SK-N-SH (cell line): ENCODE measurements around the gene MSTO1. TPM values are rescaled to one million over a fixed set of nuclear protein-coding genes. Genes with fewer than 3 reads are reported as not detected.

Experiments
- FOSL2 ChIP-seq: IDR thresholded peaks from 2 replicates; pipeline ENCODE4 v1.4.0; 2012; ENCODE audit warnings: low read depth, mild to moderate bottlenecking, moderate library complexity, borderline replicate concordance
- FOXJ3 ChIP-seq: sonication (generic); formaldehyde crosslinking; IDR thresholded peaks from 2 replicates; pipeline ENCODE4 v1.5.1; 2020; ENCODE audit warnings: mild to moderate bottlenecking, missing genetic modification reagents
- JUND ChIP-seq: IDR thresholded peaks from 2 replicates; pipeline ENCODE4 v1.4.0; 2012
- NRF1 ChIP-seq: IDR thresholded peaks from 2 replicates; pipeline ENCODE4 v1.6.1; 2012; ENCODE audit warnings: low read depth, mild to moderate bottlenecking, low read length
- RCOR1 ChIP-seq: fragments of 150-350 bp; IDR thresholded peaks from 2 replicates; pipeline ENCODE4 v1.6.1; 2017; ENCODE audit warnings: antibody characterized with exemption, low read length
- REST ChIP-seq: IDR thresholded peaks from 2 replicates; pipeline ENCODE4 v1.6.1; 2012; ENCODE audit warnings: mild to moderate bottlenecking, low read depth, low read length, moderate library complexity
- USF2 ChIP-seq: fragments of 150-350 bp; IDR thresholded peaks from 2 replicates; pipeline ENCODE4 v1.6.1; 2017; ENCODE audit warnings: antibody characterized with exemption, low read length, low read depth, borderline replicate concordance
- polyA plus RNA-seq, 3 experiments: library from polyadenylated mRNA; depleted of rRNA; stranded (reverse); fragments of >200 nt; gene quantifications; 2 replicates each; pipeline ENCODE4 v1.2.3, GENCODE V29; 2012
- TF ChIP-seq, protein P1 (sequence below): fragments of 200-600 bp; sonication (generic); IDR thresholded peaks from 2 replicates; pipeline ENCODE4 v1.6.1; 2017; ENCODE audit warnings: antibody characterized with exemption, mild to moderate bottlenecking, moderate library complexity
- TF ChIP-seq, protein P2 (sequence below): IDR thresholded peaks from 2 replicates; pipeline ENCODE4 v1.4.0; 2012; ENCODE audit warnings: low read depth, borderline replicate concordance
- TF ChIP-seq, protein P3 (sequence below): IDR thresholded peaks from 2 replicates; pipeline ENCODE4 v1.4.0; 2012; ENCODE audit warnings: low read depth

The MSTO1 gene
- polyA plus RNA-seq, 1 of the 3 experiments (the other 2 are of a cell fraction) = 22.4 TPM

- TF ChIP-seq REST (no peak; the same call in 1 of the 2 replicates), USF2 (no peak), FOSL2 (no peak), FOXJ3 (CRISPR knock-in tag) (no peak), JUND (no peak), RCOR1 (no peak), NRF1 (peak; percentile 68)
- TF ChIP-seq, protein P1, sequence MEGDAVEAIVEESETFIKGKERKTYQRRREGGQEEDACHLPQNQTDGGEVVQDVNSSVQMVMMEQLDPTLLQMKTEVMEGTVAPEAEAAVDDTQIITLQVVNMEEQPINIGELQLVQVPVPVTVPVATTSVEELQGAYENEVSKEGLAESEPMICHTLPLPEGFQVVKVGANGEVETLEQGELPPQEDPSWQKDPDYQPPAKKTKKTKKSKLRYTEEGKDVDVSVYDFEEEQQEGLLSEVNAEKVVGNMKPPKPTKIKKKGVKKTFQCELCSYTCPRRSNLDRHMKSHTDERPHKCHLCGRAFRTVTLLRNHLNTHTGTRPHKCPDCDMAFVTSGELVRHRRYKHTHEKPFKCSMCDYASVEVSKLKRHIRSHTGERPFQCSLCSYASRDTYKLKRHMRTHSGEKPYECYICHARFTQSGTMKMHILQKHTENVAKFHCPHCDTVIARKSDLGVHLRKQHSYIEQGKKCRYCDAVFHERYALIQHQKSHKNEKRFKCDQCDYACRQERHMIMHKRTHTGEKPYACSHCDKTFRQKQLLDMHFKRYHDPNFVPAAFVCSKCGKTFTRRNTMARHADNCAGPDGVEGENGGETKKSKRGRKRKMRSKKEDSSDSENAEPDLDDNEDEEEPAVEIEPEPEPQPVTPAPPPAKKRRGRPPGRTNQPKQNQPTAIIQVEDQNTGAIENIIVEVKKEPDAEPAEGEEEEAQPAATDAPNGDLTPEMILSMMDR = no peak
- TF ChIP-seq, protein P2, sequence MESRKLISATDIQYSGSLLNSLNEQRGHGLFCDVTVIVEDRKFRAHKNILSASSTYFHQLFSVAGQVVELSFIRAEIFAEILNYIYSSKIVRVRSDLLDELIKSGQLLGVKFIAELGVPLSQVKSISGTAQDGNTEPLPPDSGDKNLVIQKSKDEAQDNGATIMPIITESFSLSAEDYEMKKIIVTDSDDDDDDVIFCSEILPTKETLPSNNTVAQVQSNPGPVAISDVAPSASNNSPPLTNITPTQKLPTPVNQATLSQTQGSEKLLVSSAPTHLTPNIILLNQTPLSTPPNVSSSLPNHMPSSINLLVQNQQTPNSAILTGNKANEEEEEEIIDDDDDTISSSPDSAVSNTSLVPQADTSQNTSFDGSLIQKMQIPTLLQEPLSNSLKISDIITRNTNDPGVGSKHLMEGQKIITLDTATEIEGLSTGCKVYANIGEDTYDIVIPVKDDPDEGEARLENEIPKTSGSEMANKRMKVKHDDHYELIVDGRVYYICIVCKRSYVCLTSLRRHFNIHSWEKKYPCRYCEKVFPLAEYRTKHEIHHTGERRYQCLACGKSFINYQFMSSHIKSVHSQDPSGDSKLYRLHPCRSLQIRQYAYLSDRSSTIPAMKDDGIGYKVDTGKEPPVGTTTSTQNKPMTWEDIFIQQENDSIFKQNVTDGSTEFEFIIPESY = no peak
- TF ChIP-seq, protein P3, sequence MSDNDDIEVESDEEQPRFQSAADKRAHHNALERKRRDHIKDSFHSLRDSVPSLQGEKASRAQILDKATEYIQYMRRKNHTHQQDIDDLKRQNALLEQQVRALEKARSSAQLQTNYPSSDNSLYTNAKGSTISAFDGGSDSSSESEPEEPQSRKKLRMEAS = peak; percentile 37
Observed at GRCh38 chr1:155562581-155563376, 47.2 kb upstream of the MSTO1 start, which contains the start of gene ASH1L (continued).
